Putamen (tissue), 1 donor: Measurements from ENCODE around the gene ATP13A1.
A peak's percentile ranks its signal among the peaks of the same experiment; 100 is the strongest.

Experiments
- DNase-seq: peaks from one replicate; pipeline ENCODE4 v3.0.0-alpha.2; 2016; ENCODE audit warnings: low spot score

ATP13A1 gene

GRCh38 chr19:19662871-19663255 is 613 bp downstream of the ATP13A1 start:
- no peak for DNase-seq

- no peak for DNase-seq
These were observed 1.1 kb downstream of the ATP13A1 start for GRCh38 chr19:19662344-19662743.

- no peak for DNase-seq
These were observed 1.7 kb downstream of the ATP13A1 start for GRCh38 chr19:19661675-19662251.

- no peak for DNase-seq
These were observed 2.3 kb downstream of the ATP13A1 start for GRCh38 chr19:19661141-19661674.

GRCh38 chr19:19659646-19660245 is 3.7 kb downstream of the ATP13A1 start:
- no peak for DNase-seq

- DNase-seq: no peak
These were observed 6.1 kb downstream of the ATP13A1 start for GRCh38 chr19:19657397-19657783.

- DNase-seq: no peak
These were observed 6.8 kb downstream of the ATP13A1 start for GRCh38 chr19:19656451-19657396.

- no peak for DNase-seq
These were observed 7.7 kb downstream of the ATP13A1 start for GRCh38 chr19:19655641-19656343.

- no peak for DNase-seq
These were observed 8.4 kb downstream of the ATP13A1 start for GRCh38 chr19:19655051-19655594.

GRCh38 chr19:19654441-19654840 is 9.0 kb downstream of the ATP13A1 start:
- DNase-seq: no peak

- DNase-seq: no peak
These were observed 9.8 kb downstream of the ATP13A1 start for GRCh38 chr19:19653597-19654147.

- DNase-seq: no peak
These were observed 10.8 kb downstream of the ATP13A1 start for GRCh38 chr19:19652482-19653295.

GRCh38 chr19:19651076-19651475 is 12.4 kb downstream of the ATP13A1 start:
- DNase-seq: peak; percentile 56

GRCh38 chr19:19650331-19650730 is 13.1 kb downstream of the ATP13A1 start:
- no peak for DNase-seq

- DNase-seq: no peak
These were observed 13.9 kb downstream of the ATP13A1 start for GRCh38 chr19:19649580-19649995.

- no peak for DNase-seq
These were observed 14.3 kb downstream of the ATP13A1 start for GRCh38 chr19:19649155-19649554.

GRCh38 chr19:19647037-19647835 is 16.2 kb downstream of the ATP13A1 start:
- DNase-seq: no peak

- DNase-seq: no peak
These were observed 18.1 kb downstream of the ATP13A1 start for GRCh38 chr19:19645233-19645870.

GRCh38 chr19:19644054-19644388 is 19.5 kb downstream of the ATP13A1 start:
- no peak for DNase-seq
